COR-L47 (cell line): Measurements from ENCODE around the gene CBY2.
"Not testable (repeated sequence)": the region's sequence is repeated elsewhere in the genome, so short reads cannot be mapped to it uniquely, and the experiment has no call there.

Experiments used
- DNase-seq: peaks from one replicate; lab custom pipeline; 2025; lab: John Stamatoyannopoulos, UW

CBY2 gene

GRCh38 chr13:45744979-45745378 lies 42.9 kb downstream of the CBY2 start:
- no peak for DNase-seq

GRCh38 chr13:45747071-45747470 lies 45.0 kb downstream of the CBY2 start:
- DNase-seq = no peak

DNA sequence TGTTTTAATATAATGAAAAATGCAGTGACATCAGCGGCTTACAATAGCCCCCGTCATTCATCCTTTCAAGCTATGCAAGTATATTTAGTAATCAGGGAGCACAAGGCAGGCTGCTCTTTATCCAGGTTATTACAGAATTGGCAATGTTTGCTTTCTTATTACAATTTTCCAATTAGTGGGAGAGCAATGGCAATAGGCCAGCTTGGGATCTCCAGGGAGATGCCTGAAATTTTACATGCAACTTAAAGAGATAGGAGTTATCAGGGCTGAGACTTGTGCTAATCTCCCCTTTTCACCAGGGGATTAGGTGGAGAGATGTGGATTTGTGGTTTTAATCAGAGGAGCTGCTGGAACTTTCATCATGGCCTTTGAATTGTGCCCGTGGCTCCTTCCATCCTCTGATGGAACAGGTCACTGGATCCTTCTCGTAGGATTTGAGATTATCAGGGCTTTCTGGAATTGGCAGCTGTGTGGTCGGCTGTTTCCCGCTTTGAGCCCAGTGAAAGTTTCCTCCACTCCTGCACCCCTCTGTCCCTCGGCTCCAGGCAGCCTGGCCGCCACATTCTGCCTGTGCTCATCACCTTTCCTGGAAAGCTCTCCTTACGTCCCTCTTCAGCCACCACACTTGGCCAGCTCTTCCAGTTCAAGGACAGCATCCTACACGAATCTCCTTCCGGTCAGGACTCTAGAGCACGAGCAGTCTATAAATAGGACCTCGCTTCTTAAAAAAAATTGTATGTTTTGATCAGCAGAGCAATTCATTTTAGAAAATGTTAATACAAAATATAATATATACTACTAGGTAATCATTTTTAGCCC lies 47.0 kb downstream of the CBY2 start:
- peak; percentile 91 for DNase-seq

GRCh38 chr13:45750566-45750965 lies 48.4 kb downstream of the CBY2 start:
- no peak for DNase-seq

- no peak for DNase-seq
Measured at GRCh38 chr13:45751885-45752284, 49.8 kb downstream of the CBY2 start.

DNA sequence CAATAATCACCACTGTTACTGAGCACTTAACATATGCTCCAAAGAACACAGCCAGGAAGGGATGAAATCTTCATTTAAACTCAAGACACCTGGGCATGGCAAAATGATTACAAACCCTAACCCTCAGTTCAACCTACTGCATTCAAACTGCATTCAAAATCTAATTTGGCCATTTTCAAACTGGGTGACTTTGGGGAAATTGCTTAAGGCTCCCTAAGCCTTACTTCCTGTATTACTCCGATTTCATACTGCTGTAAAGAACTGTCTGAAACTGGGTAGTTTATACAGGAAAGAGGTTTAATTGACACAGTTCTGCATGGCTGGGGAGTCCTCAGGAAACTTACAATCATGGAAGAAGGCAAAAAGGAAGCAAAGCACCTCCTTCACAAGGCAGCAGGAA lies 50.4 kb downstream of the CBY2 start:
- no peak for DNase-seq

DNA sequence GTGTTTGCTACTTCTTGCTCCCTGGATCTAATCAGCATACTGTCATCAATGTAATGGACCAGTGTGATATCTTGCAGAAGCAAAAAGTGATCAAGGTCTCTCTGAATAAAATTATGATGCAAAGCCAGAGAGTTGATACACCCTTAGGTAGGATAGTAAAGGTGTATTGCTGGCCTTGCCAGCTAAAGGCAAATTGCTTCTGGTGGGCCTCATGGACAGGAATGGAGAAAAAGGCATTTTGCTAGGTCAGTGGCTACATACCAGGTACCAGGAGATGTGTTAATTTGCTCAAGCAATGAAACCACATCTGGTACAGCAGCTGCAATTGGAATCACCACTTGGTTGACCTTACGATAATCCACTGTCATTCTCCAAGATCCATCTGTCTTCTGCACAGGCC lies 54.4 kb downstream of the CBY2 start:
- DNase-seq = not testable (repeated sequence)

- not testable (repeated sequence) for DNase-seq
Measured at GRCh38 chr13:45757589-45757988, 55.5 kb downstream of the CBY2 start.

- DNase-seq = no peak
Measured at GRCh38 chr13:45763419-45763818, 61.3 kb downstream of the CBY2 start.
